Neural cell (in vitro differentiated cells): ENCODE data around the gene MINK1.

ENCODE experiments used
- CTCF ChIP-seq: fragments of 450-650 bp; IDR thresholded peaks from 2 replicates; pipeline ENCODE4 v1.5.1; 2014; ENCODE audit warnings: antibody characterized with exemption, mild to moderate bottlenecking, moderate library complexity; ENCODE audit not compliant: poor library complexity, severe bottlenecking
- EP300 ChIP-seq: fragments of 450-650 bp; conservative IDR thresholded peaks from 2 replicates; pipeline ENCODE4 v1.6.1; 2014; ENCODE audit warnings: antibody characterized with exemption, mild to moderate bottlenecking, moderate library complexity; ENCODE audit not compliant: poor library complexity, severe bottlenecking
- EZH2 ChIP-seq: fragments of 200-600, 300-800 bp; shearing (Covaris generic), sonication (generic); IDR thresholded peaks from 2 replicates; pipeline ENCODE4 v1.6.1; 2014; ENCODE audit warnings: antibody characterized with exemption, low read length, borderline replicate concordance, mild to moderate bottlenecking; ENCODE audit not compliant: insufficient read depth, poor library complexity, severe bottlenecking
- MXI1 ChIP-seq: fragments of 450-650 bp; conservative IDR thresholded peaks from 2 replicates; pipeline ENCODE4 v1.6.1; 2014; ENCODE audit warnings: antibody characterized with exemption, mild to moderate bottlenecking; ENCODE audit not compliant: poor library complexity, severe bottlenecking
- POLR2AphosphoS5 ChIP-seq: IDR thresholded peaks from 2 replicates; pipeline ENCODE4 v1.6.1; 2012
- RAD21 ChIP-seq: fragments of 450-650 bp; conservative IDR thresholded peaks from 2 replicates; pipeline ENCODE4 v1.6.1; 2014; ENCODE audit warnings: antibody characterized with exemption, mild to moderate bottlenecking, moderate library complexity
- REST ChIP-seq: IDR thresholded peaks from 2 replicates; pipeline ENCODE4 v1.6.1; 2012; ENCODE audit warnings: borderline replicate concordance
- SMC3 ChIP-seq: fragments of 450-650 bp; conservative IDR thresholded peaks from 2 replicates; pipeline ENCODE4 v1.6.1; 2014; ENCODE audit warnings: antibody characterized with exemption, mild to moderate bottlenecking, moderate library complexity; ENCODE audit not compliant: poor library complexity
- TAF1 ChIP-seq: IDR thresholded peaks from 2 replicates; pipeline ENCODE4 v1.6.1; 2012; ENCODE audit warnings: low read depth

- no peak for TF ChIP-seq CTCF
- no peak for TF ChIP-seq POLR2AphosphoS5
- TF ChIP-seq EP300, result no peak
- no peak for TF ChIP-seq TAF1
- no peak for TF ChIP-seq REST
- no peak for TF ChIP-seq EZH2
- TF ChIP-seq RAD21, result no peak
- TF ChIP-seq SMC3, result no peak
- TF ChIP-seq MXI1, result no peak
These were observed 109.8 kb downstream of the MINK1 start for GRCh38 chr17:4942760-4943508.
